Suprapubic skin (tissue), 4 donors: Measurements from ENCODE around the gene NCK2.

Experiments
- EP300 ChIP-seq: sonication (generic); formaldehyde crosslinking; IDR thresholded peaks from one replicate; pipeline ENCODE4 v1.6.1; 2017; ENCODE audit warnings: antibody characterized with exemption
- POLR2A ChIP-seq, 2 donors: fragments of 450-650 bp; IDR thresholded peaks; one replicate each; pipeline ENCODE4 v1.6.1; 2017; ENCODE audit warnings: antibody characterized with exemption in 2 of 2, mild to moderate bottlenecking in 2 of 2, moderate library complexity in 2 of 2
- POLR2AphosphoS5 ChIP-seq, 3 donors: sonication (generic); formaldehyde crosslinking; IDR thresholded peaks; one replicate each; pipeline ENCODE4 v1.6.1; 2017; ENCODE audit warnings: antibody characterized with exemption in 3 of 3
- TF ChIP-seq, protein P1 (sequence below), 2 donors: fragments of 200-600 bp in 1 of 2; fragments of 450-650 bp in 1 of 2; sonication (generic) in 1 of 2; IDR thresholded peaks; one replicate each; pipeline ENCODE4 v1.5.1; 2016 to 2019; ENCODE audit warnings: antibody characterized with exemption in 2 of 2, mild to moderate bottlenecking in 1 of 2, moderate library complexity in 1 of 2

DNA sequence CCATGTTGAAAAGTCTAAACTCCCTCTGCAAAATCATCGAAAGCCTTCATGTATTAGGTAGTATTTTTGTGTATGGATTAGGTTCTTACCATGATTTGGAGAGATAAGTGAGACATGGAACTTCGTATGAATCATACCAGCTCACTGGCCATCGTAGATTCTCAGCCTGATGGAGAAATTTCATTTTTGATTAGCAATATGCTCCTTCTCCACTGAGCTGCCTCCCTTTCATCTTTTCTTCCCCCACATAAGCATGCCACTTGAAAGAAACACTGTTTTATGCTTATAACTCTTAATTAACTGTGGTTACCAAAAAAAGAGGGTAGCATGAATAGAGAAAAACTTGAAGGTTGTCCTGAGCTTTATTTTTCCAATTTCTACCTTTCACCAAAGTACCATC lies 111.9 kb downstream of the NCK2 start:
- TF ChIP-seq, protein P1, sequence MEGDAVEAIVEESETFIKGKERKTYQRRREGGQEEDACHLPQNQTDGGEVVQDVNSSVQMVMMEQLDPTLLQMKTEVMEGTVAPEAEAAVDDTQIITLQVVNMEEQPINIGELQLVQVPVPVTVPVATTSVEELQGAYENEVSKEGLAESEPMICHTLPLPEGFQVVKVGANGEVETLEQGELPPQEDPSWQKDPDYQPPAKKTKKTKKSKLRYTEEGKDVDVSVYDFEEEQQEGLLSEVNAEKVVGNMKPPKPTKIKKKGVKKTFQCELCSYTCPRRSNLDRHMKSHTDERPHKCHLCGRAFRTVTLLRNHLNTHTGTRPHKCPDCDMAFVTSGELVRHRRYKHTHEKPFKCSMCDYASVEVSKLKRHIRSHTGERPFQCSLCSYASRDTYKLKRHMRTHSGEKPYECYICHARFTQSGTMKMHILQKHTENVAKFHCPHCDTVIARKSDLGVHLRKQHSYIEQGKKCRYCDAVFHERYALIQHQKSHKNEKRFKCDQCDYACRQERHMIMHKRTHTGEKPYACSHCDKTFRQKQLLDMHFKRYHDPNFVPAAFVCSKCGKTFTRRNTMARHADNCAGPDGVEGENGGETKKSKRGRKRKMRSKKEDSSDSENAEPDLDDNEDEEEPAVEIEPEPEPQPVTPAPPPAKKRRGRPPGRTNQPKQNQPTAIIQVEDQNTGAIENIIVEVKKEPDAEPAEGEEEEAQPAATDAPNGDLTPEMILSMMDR (IDR thresholded peaks at IDR 0.05) = no peak
- TF ChIP-seq POLR2AphosphoS5 (IDR thresholded peaks at IDR 0.05) = no peak
- no peak for TF ChIP-seq POLR2A (IDR thresholded peaks at IDR 0.05)
- TF ChIP-seq EP300 = no peak
